H1 (cell line): ENCODE results near the gene TNS1. TPM values are rescaled to one million over a fixed set of nuclear protein-coding genes. Genes with fewer than 3 reads are reported as not detected.

Experiments used
- CTCF ChIA-PET: fragments of 300-600 bp; sonication (Branson Sonifier 250); formaldehyde crosslinking; loops from one replicate; lab custom pipeline; 2021; ENCODE audit not compliant: partially characterized antibody; lab: Charles Lee
- POLR2A ChIA-PET: fragments of 300-600 bp; sonication (Branson Sonifier 250); formaldehyde crosslinking; loops from one replicate; lab custom pipeline; 2021; ENCODE audit warnings: inconsistent platforms; ENCODE audit not compliant: partially characterized antibody; lab: Charles Lee
- DNase-seq, 2 experiments: peaks; one replicate each; pipeline versions ENCODE4 v3.0.0 to v3.0.0-alpha.2; 2010 to 2022; ENCODE audit warnings: low spot score in 2 of 2, low read depth in 1 of 2, mixed read lengths in 1 of 2
- FAIRE-seq: peaks from 2 replicates; lab custom pipeline; 2011; peaks lifted over from hg19 to GRCh38; lab: Jason Lieb, UNC
- H2AFZ ChIP-seq: 2 replicates; pipeline ENCODE4 v1.8.1; 2012; ENCODE audit warnings: low read length, inconsistent platforms
- H2AK5ac ChIP-seq: 2 replicates; pipeline ENCODE4 v1.6.1; 2013; ENCODE audit warnings: low read depth, low read length
- H2BK120ac ChIP-seq: replicated peaks from 2 replicates; pipeline ENCODE3; 2013; ENCODE audit warnings: low read depth, low read length, inconsistent platforms
- H2BK12ac ChIP-seq: 2 replicates; pipeline ENCODE4 v1.6.1; 2013; ENCODE audit warnings: low read depth, low read length
- H2BK15ac ChIP-seq: 2 replicates; pipeline ENCODE4 v1.6.1; 2013; ENCODE audit warnings: low read length
- H2BK20ac ChIP-seq: 2 replicates; pipeline ENCODE4 v1.6.1; 2013; ENCODE audit warnings: low read length
- H2BK5ac ChIP-seq: 2 replicates; pipeline ENCODE4 v1.6.1; 2013; ENCODE audit warnings: low read depth, low read length
- H3K14ac ChIP-seq: 2 replicates; pipeline ENCODE4 v1.6.1; 2013; ENCODE audit warnings: inconsistent platforms; ENCODE audit not compliant: insufficient read length
- H3K18ac ChIP-seq: 2 replicates; pipeline ENCODE4 v1.6.1; 2013; ENCODE audit warnings: low read length; ENCODE audit errors: extremely low read depth
- H3K23ac ChIP-seq: 2 replicates; pipeline ENCODE4 v1.6.1; 2013; ENCODE audit warnings: inconsistent platforms; ENCODE audit not compliant: insufficient read length
- H3K23me2 ChIP-seq: 2 replicates; pipeline ENCODE4 v1.6.1; 2013; ENCODE audit warnings: low read depth, low read length
- H3K27ac ChIP-seq: 2 replicates; pipeline ENCODE4 v1.6.1; 2011; ENCODE audit warnings: low read depth, low read length, inconsistent platforms
- H3K27me3 ChIP-seq, 4 experiments: replicated peaks in 1 of 4; 1 replicate in 1 of 4; 2 replicates in 3 of 4; pipeline versions ENCODE4 v1.6.1 to v1.8.1; 2011 to 2013; ENCODE audit warnings: low read length in 3 of 4, mild to moderate bottlenecking in 3 of 4, inconsistent platforms in 2 of 4, mixed read lengths in 2 of 4, moderate library complexity in 1 of 4; ENCODE audit not compliant: control insufficient read depth in 3 of 4, insufficient read depth in 3 of 4; ENCODE audit errors: extremely low read depth in 1 of 4
- H3K36me3 ChIP-seq, 4 experiments: 2 replicates each; pipeline versions ENCODE4 v1.6.1 to v1.8.1; 2011 to 2013; ENCODE audit warnings: mild to moderate bottlenecking in 4 of 4, low read length in 3 of 4, moderate library complexity in 2 of 4, control low read depth in 1 of 4, inconsistent platforms in 1 of 4; ENCODE audit not compliant: insufficient read depth in 4 of 4, control insufficient read depth in 2 of 4
- H3K4ac ChIP-seq: replicated peaks from 2 replicates; pipeline ENCODE3; 2013; ENCODE audit warnings: low read length, low read depth, mixed read lengths, inconsistent platforms; ENCODE audit not compliant: insufficient read length
- H3K4me1 ChIP-seq, 4 experiments: replicated peaks in 1 of 4; 1 replicate in 1 of 4; 2 replicates in 3 of 4; pipeline versions ENCODE4 v1.6.1 to v1.8.1; 2011 to 2013; ENCODE audit warnings: low read length in 3 of 4, inconsistent platforms in 2 of 4, mixed read lengths in 1 of 4; ENCODE audit not compliant: insufficient read depth in 4 of 4, control insufficient read depth in 3 of 4
- H3K4me2 ChIP-seq, 2 experiments: 2 replicates each; pipeline versions ENCODE4 v1.6.1 to v1.8.1; 2011 to 2013; ENCODE audit warnings: low read depth in 2 of 2, low read length in 2 of 2, control low read depth in 1 of 2, inconsistent platforms in 1 of 2, mild to moderate bottlenecking in 1 of 2; ENCODE audit not compliant: insufficient read depth in 1 of 2
- H3K4me3 ChIP-seq, 4 experiments: fragments of 200-600, 300-600 bp in 1 of 4; sonication (generic), shearing (Covaris generic), sonication (Bioruptor Twin) in 1 of 4; 2 replicates each; pipeline versions ENCODE4 v1.5.1 to v1.8.1; 2011 to 2016; ENCODE audit warnings: low read length in 4 of 4, low read depth in 3 of 4, control low read depth in 2 of 4, inconsistent platforms in 2 of 4, mild to moderate bottlenecking in 2 of 4, mixed read lengths in 1 of 4, moderate library complexity in 1 of 4; ENCODE audit not compliant: insufficient read depth in 2 of 4; ENCODE audit errors: extremely low read depth in 1 of 4
- H3K56ac ChIP-seq: replicated peaks from 2 replicates; pipeline ENCODE3; 2013; ENCODE audit warnings: low read depth, mild to moderate bottlenecking, mixed read lengths, low read length, inconsistent platforms; ENCODE audit not compliant: insufficient read length
- H3K79me1 ChIP-seq: 2 replicates; pipeline ENCODE4 v1.6.1; 2013; ENCODE audit warnings: low read depth, low read length, control low read depth
- H3K79me2 ChIP-seq, 2 experiments: 2 replicates each; pipeline versions ENCODE4 v1.6.1 to v1.8.1; 2012 to 2013; ENCODE audit warnings: low read length in 2 of 2, mild to moderate bottlenecking in 2 of 2, inconsistent platforms in 1 of 2; ENCODE audit not compliant: insufficient read depth in 2 of 2, control insufficient read depth in 1 of 2
- H3K9ac ChIP-seq, 4 experiments: replicated peaks in 1 of 4; 1 replicate in 1 of 4; 2 replicates in 3 of 4; pipeline versions ENCODE4 v1.6.1 to v1.8.1; 2011 to 2013; ENCODE audit warnings: low read depth in 3 of 4, low read length in 3 of 4, control low read depth in 2 of 4, mild to moderate bottlenecking in 2 of 4, moderate library complexity in 2 of 4, inconsistent platforms in 1 of 4; ENCODE audit errors: extremely low read depth in 1 of 4
- H3K9me3 ChIP-seq, 2 experiments: 2 replicates each; pipeline versions ENCODE4 v1.6.1 to v1.8.1; 2012 to 2013; ENCODE audit warnings: mild to moderate bottlenecking in 2 of 2, moderate library complexity in 2 of 2, control low read depth in 1 of 2, inconsistent platforms in 1 of 2, low read depth in 1 of 2, low read length in 1 of 2, mixed read lengths in 1 of 2; ENCODE audit not compliant: insufficient read depth in 2 of 2
- H4K20me1 ChIP-seq, 2 experiments: replicated peaks in 1 of 2; 2 replicates each; pipeline versions ENCODE3 to v1.8.1; 2011 to 2013; ENCODE audit warnings: inconsistent platforms in 2 of 2, low read length in 2 of 2, mild to moderate bottlenecking in 1 of 2; ENCODE audit not compliant: insufficient read depth in 2 of 2, control insufficient read depth in 1 of 2
- H4K5ac ChIP-seq: 2 replicates; pipeline ENCODE4 v1.6.1; 2013; ENCODE audit warnings: low read length, low read depth, mixed read lengths, inconsistent platforms; ENCODE audit not compliant: insufficient read length
- H4K8ac ChIP-seq: 2 replicates; pipeline ENCODE4 v1.8.0; 2013; ENCODE audit warnings: mild to moderate bottlenecking, moderate library complexity, low read length, inconsistent platforms; ENCODE audit not compliant: insufficient read depth; ENCODE audit errors: extremely low read depth
- H4K91ac ChIP-seq: replicated peaks from 2 replicates; pipeline ENCODE3; 2013; ENCODE audit warnings: low read length, mixed read lengths, inconsistent platforms; ENCODE audit not compliant: insufficient read length
- CBX5 ChIP-seq: fragments of 300-800, 300-1000 bp; sonication (generic); IDR thresholded peaks from 2 replicates; pipeline ENCODE4 v1.7.1; 2016; ENCODE audit warnings: antibody characterized with exemption, low read length, low read depth
- E2F6 ChIP-seq: IDR thresholded peaks from 2 replicates; pipeline ENCODE4 v1.6.1; 2012; ENCODE audit warnings: inconsistent platforms
- EP300 ChIP-seq, 2 experiments: IDR thresholded peaks; 1 replicate in 1 of 2; 2 replicates in 1 of 2; pipeline ENCODE4 v1.6.1; 2011 to 2012; ENCODE audit warnings: low read depth in 2 of 2, low read length in 2 of 2, mild to moderate bottlenecking in 2 of 2, borderline replicate concordance in 1 of 2, inconsistent platforms in 1 of 2, moderate library complexity in 1 of 2
- GABPA ChIP-seq: IDR thresholded peaks from 2 replicates; pipeline ENCODE4 v1.6.1; 2011; ENCODE audit warnings: mild to moderate bottlenecking, low read length, moderate library complexity, borderline replicate concordance; ENCODE audit not compliant: insufficient read depth
- PHF8 ChIP-seq: fragments of 200-600 bp; sonication (generic); conservative IDR thresholded peaks from 2 replicates; pipeline ENCODE4 v1.7.1; 2012; ENCODE audit warnings: low read depth, mild to moderate bottlenecking, inconsistent platforms, low read length, moderate library complexity
- RBBP5 ChIP-seq: IDR thresholded peaks from 2 replicates; pipeline ENCODE4 v1.7.1; 2012; ENCODE audit warnings: low read depth, mild to moderate bottlenecking, inconsistent platforms, low read length, moderate library complexity, borderline replicate concordance
- RFX5 ChIP-seq: IDR thresholded peaks from 2 replicates; pipeline ENCODE4 v1.6.1; 2011; ENCODE audit warnings: low read depth, low read length, improper control_type of control experiment, borderline replicate concordance
- SP4 ChIP-seq: IDR thresholded peaks from 2 replicates; pipeline ENCODE4 v1.6.1; 2012; ENCODE audit warnings: low read length, inconsistent platforms
- SRF ChIP-seq: IDR thresholded peaks from 2 replicates; pipeline ENCODE4 v1.6.1; 2011; ENCODE audit warnings: mild to moderate bottlenecking, low read depth, low read length, moderate library complexity
- TEAD4 ChIP-seq: IDR thresholded peaks from 2 replicates; pipeline ENCODE4 v1.6.1; 2012; ENCODE audit warnings: low read depth, low read length, inconsistent platforms, mixed read lengths
- YY1 ChIP-seq: IDR thresholded peaks from 2 replicates; pipeline ENCODE4 v1.6.1; 2011; ENCODE audit warnings: low read depth, mild to moderate bottlenecking, low read length
- WGBS, 2 experiments: shearing (Covaris generic) in 1 of 2; methylation state at CpG; one replicate each; pipeline versions ENCODE4 v1.1.6 to v1.1.7; 2013 to 2015; ENCODE audit warnings: low lambda C conversion rate in 2 of 2, mixed read lengths in 2 of 2, inconsistent platforms in 1 of 2, low coverage in 1 of 2, missing lambda C conversion rate in 1 of 2; ENCODE audit not compliant: insufficient replicate concordance in 2 of 2, insufficient coverage in 1 of 2, insufficient read length in 1 of 2; ENCODE audit errors: extremely low coverage in 1 of 2, missing lambda C conversion rate in 1 of 2; 5-methylcytosine and 5-hydroxymethylcytosine counted together
- polyA plus RNA-seq, 7 experiments: library from polyadenylated mRNA; depleted of rRNA in 3 of 7; stranded (reverse) in 5 of 7; unstranded in 2 of 7; fragments of >200 nt in 5 of 7; fragments of 200-250 nt in 2 of 7; gene quantifications; 1 replicate in 5 of 7; 2 replicates in 1 of 7; 4 replicates in 1 of 7; pipeline versions ENCODE4 v1.2.1 to v1.2.3, GENCODE V29; 2011 to 2013; ENCODE audit warnings: missing spikeins in 2 of 7, mixed read lengths in 2 of 7
- total RNA-seq: library from RNA; stranded (reverse); fragmentation: NEBNext Ultra II Directional; extraction: Animal tissue kit (Norgen Biotek cat#: 25700); gene quantifications from 2 replicates; pipeline ENCODE4 v1.2.1, GENCODE V29; 2021

The TNS1 gene
- total and polyA plus RNA-seq, 2 of the 8 experiments (the other 6 are each of a cell fraction or from before 2014, with no cell fraction given) = 1.5 to 5.1 TPM

- peaks cover 4% of the 10 kb centered on the region; the same call in 1 of the 2 replicates for H3K23me2 ChIP-seq
- no peaks in the 10 kb centered on the region for H3K79me2 ChIP-seq
- H4K20me1 ChIP-seq = no peaks in the 10 kb centered on the region
- no peak for DNase-seq
- no peak for TF ChIP-seq RFX5
- no peak for TF ChIP-seq GABPA
- no peak for TF ChIP-seq E2F6
- no peak for TF ChIP-seq PHF8
- TF ChIP-seq SP4 = no peak
- TF ChIP-seq CBX5 = no peak
- TF ChIP-seq EP300 (IDR thresholded peaks at IDR 0.05; ENCODE audit: borderline replicate concordance in 1 of 2, low read depth in 2 of 2, low read length in 2 of 2) = no peak
- TF ChIP-seq SRF = no peak
- no peak for TF ChIP-seq RBBP5
- TF ChIP-seq YY1 = no peak
- TF ChIP-seq TEAD4 = no peak
- H3K36me3 ChIP-seq = no peaks in the 10 kb centered on the region
- H3K79me1 ChIP-seq = no peaks in the 10 kb centered on the region
- H4K5ac ChIP-seq = no peak overlapping the region
- no peak overlapping the region for H2BK12ac ChIP-seq
- no peak overlapping the region for H2BK15ac ChIP-seq
- no peak overlapping the region for H2BK120ac ChIP-seq
- H3K4me2 ChIP-seq = no peak overlapping the region
- H2AK5ac ChIP-seq = no peak overlapping the region
- H2BK5ac ChIP-seq = no peak overlapping the region
- H4K91ac ChIP-seq = no peak overlapping the region
- no peaks in the 10 kb centered on the region for H3K27me3 ChIP-seq
- no peaks in the 10 kb centered on the region for H3K4me1 ChIP-seq
- FAIRE-seq = no peak
- no peak overlapping the region for H3K4me3 ChIP-seq
- WGBS, 2 experiments = 93% methylated on average over 6 of the region's 6 CpGs; no CpG with 5 or more reads in 1 of the 2 experiments
- ChIA-PET POLR2A (no interaction called here), CTCF (interaction anchor here (1.1 to 30.4 kb wide), 5 partner anchors 9 to 68 kb away, joined by 3 to 759 read pairs (median 5); no protein-coding TSS in a partner anchor)
- no peaks in the 10 kb centered on the region for H3K9me3 ChIP-seq
- H2BK20ac ChIP-seq = no peak overlapping the region
- H3K9ac ChIP-seq = no peak overlapping the region
- H3K27ac ChIP-seq = no peak overlapping the region
- no peak overlapping the region for H2AFZ ChIP-seq
- H3K14ac ChIP-seq = no peak overlapping the region
- no peak overlapping the region for H3K18ac ChIP-seq
- H3K23ac ChIP-seq = no peak overlapping the region
- no peak overlapping the region for H4K8ac ChIP-seq
- no peak overlapping the region for H3K4ac ChIP-seq
- no peak overlapping the region for H3K56ac ChIP-seq
Observed at GRCh38 chr2:217813828-217814227, 189.0 kb downstream of the TNS1 start.
